NB4 (cell line): ENCODE results near the gene NPY4R2.
"Not testable (repeated sequence)": the region's sequence is repeated elsewhere in the genome, so short reads cannot be mapped to it uniquely, and the experiment has no call there.

Experiments
- MAX ChIP-seq: IDR thresholded peaks from 2 replicates; pipeline ENCODE4 v1.6.1; 2011; ENCODE audit warnings: low read depth, low read length
- POLR2A ChIP-seq: IDR thresholded peaks from 2 replicates; pipeline ENCODE4 v1.6.1; 2011; ENCODE audit warnings: mild to moderate bottlenecking; ENCODE audit not compliant: insufficient read length; ENCODE audit errors: extremely low read depth
- TF ChIP-seq, protein P1 (sequence below): IDR thresholded peaks from one replicate; pipeline ENCODE4 v1.5.1; 2012; ENCODE audit warnings: low read depth, low read length

DNA sequence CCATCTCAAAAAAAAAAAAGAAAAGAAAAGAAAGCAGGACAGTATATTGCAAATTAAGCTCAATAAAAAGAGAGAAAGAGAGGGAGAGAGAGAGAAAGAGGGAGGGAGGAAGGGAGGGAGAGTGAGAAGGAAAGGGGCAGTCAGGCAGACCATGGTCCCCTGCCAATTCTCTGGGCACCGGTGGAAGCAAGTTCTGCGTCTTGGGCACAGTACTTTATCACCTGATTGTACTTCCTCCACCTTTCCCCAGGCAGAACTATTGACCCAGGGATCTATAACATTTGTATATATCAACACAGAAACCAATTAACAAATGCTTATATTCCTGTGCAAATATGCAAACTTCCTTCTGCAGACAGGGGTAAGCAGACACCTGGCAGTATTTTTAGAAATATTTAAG lies 22.4 kb downstream of the NPY4R2 start:
- TF ChIP-seq, protein P1, sequence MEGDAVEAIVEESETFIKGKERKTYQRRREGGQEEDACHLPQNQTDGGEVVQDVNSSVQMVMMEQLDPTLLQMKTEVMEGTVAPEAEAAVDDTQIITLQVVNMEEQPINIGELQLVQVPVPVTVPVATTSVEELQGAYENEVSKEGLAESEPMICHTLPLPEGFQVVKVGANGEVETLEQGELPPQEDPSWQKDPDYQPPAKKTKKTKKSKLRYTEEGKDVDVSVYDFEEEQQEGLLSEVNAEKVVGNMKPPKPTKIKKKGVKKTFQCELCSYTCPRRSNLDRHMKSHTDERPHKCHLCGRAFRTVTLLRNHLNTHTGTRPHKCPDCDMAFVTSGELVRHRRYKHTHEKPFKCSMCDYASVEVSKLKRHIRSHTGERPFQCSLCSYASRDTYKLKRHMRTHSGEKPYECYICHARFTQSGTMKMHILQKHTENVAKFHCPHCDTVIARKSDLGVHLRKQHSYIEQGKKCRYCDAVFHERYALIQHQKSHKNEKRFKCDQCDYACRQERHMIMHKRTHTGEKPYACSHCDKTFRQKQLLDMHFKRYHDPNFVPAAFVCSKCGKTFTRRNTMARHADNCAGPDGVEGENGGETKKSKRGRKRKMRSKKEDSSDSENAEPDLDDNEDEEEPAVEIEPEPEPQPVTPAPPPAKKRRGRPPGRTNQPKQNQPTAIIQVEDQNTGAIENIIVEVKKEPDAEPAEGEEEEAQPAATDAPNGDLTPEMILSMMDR, result not testable (repeated sequence)
- TF ChIP-seq POLR2A, MAX: not testable (repeated sequence)
